GOT3 (cell line): ENCODE measurements around the gene ANKRD13B.

Experiments
- DNase-seq: peaks from one replicate; lab custom pipeline; 2025; ENCODE audit warnings: mixed read lengths; lab: John Stamatoyannopoulos, UW

Gene ANKRD13B

GRCh38 chr17:29594519-29595090 is 1.7 kb downstream of the ANKRD13B start:
- DNase-seq: no peak

GRCh38 chr17:29595107-29595942 is 2.4 kb downstream of the ANKRD13B start:
- DNase-seq: no peak

- no peak for DNase-seq
Measured at GRCh38 chr17:29595943-29596774, 3.2 kb downstream of the ANKRD13B start.

GRCh38 chr17:29596811-29597210 is 3.9 kb downstream of the ANKRD13B start:
- no peak for DNase-seq

- no peak for DNase-seq
Measured at GRCh38 chr17:29597361-29598172, 4.6 kb downstream of the ANKRD13B start.

GRCh38 chr17:29603109-29603674 is 10.3 kb downstream of the ANKRD13B start:
- no peak for DNase-seq

- DNase-seq: no peak
Measured at GRCh38 chr17:29607557-29608195, 14.7 kb downstream of the ANKRD13B start.

GRCh38 chr17:29608986-29609385 is 16.1 kb downstream of the ANKRD13B start:
- DNase-seq: no peak

GRCh38 chr17:29610395-29610794 is 17.5 kb downstream of the ANKRD13B start:
- no peak for DNase-seq

GRCh38 chr17:29611351-29612093 is 18.6 kb downstream of the ANKRD13B start:
- no peak for DNase-seq

- DNase-seq: no peak
Measured at GRCh38 chr17:29612094-29612403, 19.1 kb downstream of the ANKRD13B start.

- no peak for DNase-seq
Measured at GRCh38 chr17:29612404-29613280, 19.7 kb downstream of the ANKRD13B start.

GRCh38 chr17:29613352-29613837 is 20.5 kb downstream of the ANKRD13B start:
- no peak for DNase-seq

GRCh38 chr17:29613856-29614255 is 20.9 kb downstream of the ANKRD13B start:
- DNase-seq: no peak

GRCh38 chr17:29614349-29615047 is 21.6 kb downstream of the ANKRD13B start:
- DNase-seq: no peak

GRCh38 chr17:29615048-29615385 is 22.1 kb downstream of the ANKRD13B start:
- DNase-seq: no peak

- peak; percentile 43 for DNase-seq
Measured at GRCh38 chr17:29615492-29616299, 22.8 kb downstream of the ANKRD13B start.
